WTC11 (cell line): ENCODE measurements around the gene TAC4. TPM values are rescaled to one million over a fixed set of nuclear protein-coding genes. Genes with fewer than 3 reads are reported as not detected.

Source experiments
- ATAC-seq: fragments of 200-7000 bp; cut with Tn5 transposase; 2 replicates; pipeline ENCODE4 v1.10.0; 2021; ENCODE audit warnings: mild to moderate bottlenecking, moderate library complexity
- CTCF ChIA-PET: fragments of 300-600 bp; sonication (Branson Sonifier 250); formaldehyde crosslinking; loops from one replicate; lab custom pipeline; 2021; ENCODE audit warnings: antibody characterized with exemption; lab: Charles Lee
- POLR2A ChIA-PET: fragments of 350-600 bp; sonication (Branson Sonifier 250); formaldehyde crosslinking; loops from one replicate; lab custom pipeline; 2021; ENCODE audit warnings: antibody characterized with exemption; lab: Charles Lee
- DNase-seq: peaks from one replicate; pipeline ENCODE4 v3.0.0; 2021; ENCODE audit warnings: low spot score
- H3K27ac Mint-ChIP-seq: 2 replicates; pipeline ENCODE4 v1.8.0; 2021; ENCODE audit warnings: mixed read lengths
- H3K27me3 Mint-ChIP-seq: 2 replicates; pipeline ENCODE4 v1.8.0; 2021; ENCODE audit warnings: low read depth, mild to moderate bottlenecking, moderate library complexity, mixed read lengths
- H3K36me3 Mint-ChIP-seq: 2 replicates; pipeline ENCODE4 v1.8.0; 2021; ENCODE audit warnings: mixed read lengths
- H3K4me1 Mint-ChIP-seq: 2 replicates; pipeline ENCODE4 v1.8.0; 2022; ENCODE audit warnings: mixed read lengths
- H3K4me3 Mint-ChIP-seq: 2 replicates; pipeline ENCODE4 v1.8.0; 2021; ENCODE audit warnings: mild to moderate bottlenecking, moderate library complexity, mixed read lengths
- H3K9me3 Mint-ChIP-seq: 2 replicates; pipeline ENCODE4 v1.8.0; 2021; ENCODE audit warnings: mixed read lengths
- CREB1 ChIP-seq: sonication (generic); formaldehyde crosslinking; IDR thresholded peaks from 2 replicates; pipeline ENCODE4 v1.8.0; 2023; ENCODE audit warnings: mild to moderate bottlenecking, missing genetic modification reagents
- CREM ChIP-seq: sonication (generic); formaldehyde crosslinking; IDR thresholded peaks from 2 replicates; pipeline ENCODE4 v1.8.1; 2022; ENCODE audit warnings: mild to moderate bottlenecking, missing genetic modification reagents, moderate library complexity
- EMX1 ChIP-seq: fragments of 250-450 bp; sonication (Bioruptor Pico); IDR thresholded peaks from 2 replicates; pipeline ENCODE4 v1.8.0; 2021; ENCODE audit warnings: mild to moderate bottlenecking
- FOXP1 ChIP-seq: sonication (generic); formaldehyde crosslinking; IDR thresholded peaks from 2 replicates; pipeline ENCODE4 v1.8.0; 2022; ENCODE audit warnings: missing genetic modification reagents, mild to moderate bottlenecking, moderate library complexity, borderline replicate concordance
- GTF2I ChIP-seq: fragments of 250-450 bp; sonication (Bioruptor Pico); conservative IDR thresholded peaks from 2 replicates; pipeline ENCODE4 v1.4.0; 2021; ENCODE audit warnings: mild to moderate bottlenecking
- HMGA2 ChIP-seq: fragments of 250-450 bp; sonication (Bioruptor Pico); IDR thresholded peaks from 2 replicates; pipeline ENCODE4 v1.4.0; 2021; ENCODE audit warnings: mild to moderate bottlenecking, moderate library complexity
- JUN ChIP-seq: sonication (generic); formaldehyde crosslinking; IDR thresholded peaks from 2 replicates; pipeline ENCODE4 v1.8.0; 2023; ENCODE audit warnings: mild to moderate bottlenecking, missing genetic modification reagents
- MXD4 ChIP-seq: fragments of 250-450 bp; sonication (Bioruptor Pico); IDR thresholded peaks from 2 replicates; pipeline ENCODE4 v1.8.0; 2021; ENCODE audit warnings: mild to moderate bottlenecking, moderate library complexity, borderline replicate concordance
- NFYB ChIP-seq: sonication (generic); formaldehyde crosslinking; conservative IDR thresholded peaks from 2 replicates; pipeline ENCODE4 v1.8.0; 2022; ENCODE audit warnings: low read depth, missing genetic modification reagents
- OVOL2 ChIP-seq: fragments of 250-450 bp; sonication (Bioruptor Pico); IDR thresholded peaks from 2 replicates; pipeline ENCODE4 v1.9.0; 2021; ENCODE audit warnings: mild to moderate bottlenecking, borderline replicate concordance
- RORB ChIP-seq: fragments of 250-450 bp; sonication (Bioruptor Pico); IDR thresholded peaks from 2 replicates; pipeline ENCODE4 v1.9.0; 2021; ENCODE audit warnings: mild to moderate bottlenecking
- SP1 ChIP-seq: sonication (generic); formaldehyde crosslinking; conservative IDR thresholded peaks from 2 replicates; pipeline ENCODE4 v1.8.1; 2022; ENCODE audit warnings: missing genetic modification reagents
- TEAD1 ChIP-seq: sonication (generic); formaldehyde crosslinking; IDR thresholded peaks from 2 replicates; pipeline ENCODE4 v1.8.0; 2022; ENCODE audit warnings: mild to moderate bottlenecking, missing genetic modification reagents
- TEAD4 ChIP-seq: sonication (generic); formaldehyde crosslinking; IDR thresholded peaks from 2 replicates; pipeline ENCODE4 v1.8.0; 2022; ENCODE audit warnings: mild to moderate bottlenecking, missing genetic modification reagents
- ZNF219 ChIP-seq: sonication (generic); formaldehyde crosslinking; IDR thresholded peaks from 2 replicates; pipeline ENCODE4 v1.8.0; 2023; ENCODE audit warnings: missing genetic modification reagents, mild to moderate bottlenecking, borderline replicate concordance
- ZNF396 ChIP-seq: fragments of 250-450 bp; sonication (Bioruptor Pico); IDR thresholded peaks from 2 replicates; pipeline ENCODE4 v1.8.0; 2021; ENCODE audit warnings: mild to moderate bottlenecking, moderate library complexity, borderline replicate concordance
- total RNA-seq: library from RNA; stranded (reverse); gene quantifications from 3 replicates; pipeline ENCODE4 v1.2.3, GENCODE V29; 2021
- TF ChIP-seq, protein P1 (sequence below): sonication (generic); formaldehyde crosslinking; IDR thresholded peaks from 2 replicates; pipeline ENCODE4 v1.8.1; 2022; ENCODE audit warnings: low read depth, mild to moderate bottlenecking, moderate library complexity, missing genetic modification reagents, borderline replicate concordance
- TF ChIP-seq, protein P2 (sequence below): sonication (generic); formaldehyde crosslinking; IDR thresholded peaks from 2 replicates; pipeline ENCODE4 v1.8.0; 2023; ENCODE audit warnings: missing genetic modification reagents
- TF ChIP-seq, protein P3 (sequence below): fragments of 250-450 bp; sonication (Bioruptor Pico); IDR thresholded peaks from 2 replicates; pipeline ENCODE4 v1.8.0; 2021; ENCODE audit warnings: mild to moderate bottlenecking
- TF ChIP-seq, protein P4 (sequence below): fragments of 250-450 bp; sonication (Bioruptor Pico); conservative IDR thresholded peaks from 2 replicates; pipeline ENCODE4 v1.9.0; 2021; ENCODE audit warnings: mild to moderate bottlenecking
- TF ChIP-seq, protein P5 (sequence below): sonication (generic); formaldehyde crosslinking; IDR thresholded peaks from 2 replicates; pipeline ENCODE4 v1.8.0; 2022; ENCODE audit warnings: mild to moderate bottlenecking, missing genetic modification reagents
- TF ChIP-seq, protein P6 (sequence below): sonication (generic); formaldehyde crosslinking; conservative IDR thresholded peaks from 2 replicates; pipeline ENCODE4 v1.8.1; 2023; ENCODE audit warnings: mild to moderate bottlenecking, low read depth, missing genetic modification reagents, moderate library complexity
- TF ChIP-seq, protein P7 (sequence below): sonication (generic); formaldehyde crosslinking; IDR thresholded peaks from 2 replicates; pipeline ENCODE4 v1.8.0; 2022; ENCODE audit warnings: mild to moderate bottlenecking, missing genetic modification reagents
- TF ChIP-seq, protein P8 (sequence below): fragments of 250-450 bp; sonication (Bioruptor Pico); IDR thresholded peaks from 2 replicates; pipeline ENCODE4 v1.9.0; 2021; ENCODE audit warnings: moderate library complexity, mild to moderate bottlenecking, inconsistent platforms, borderline replicate concordance

Gene TAC4
- total RNA-seq, 1 experiment from 2014 or later, result not detected

DNA sequence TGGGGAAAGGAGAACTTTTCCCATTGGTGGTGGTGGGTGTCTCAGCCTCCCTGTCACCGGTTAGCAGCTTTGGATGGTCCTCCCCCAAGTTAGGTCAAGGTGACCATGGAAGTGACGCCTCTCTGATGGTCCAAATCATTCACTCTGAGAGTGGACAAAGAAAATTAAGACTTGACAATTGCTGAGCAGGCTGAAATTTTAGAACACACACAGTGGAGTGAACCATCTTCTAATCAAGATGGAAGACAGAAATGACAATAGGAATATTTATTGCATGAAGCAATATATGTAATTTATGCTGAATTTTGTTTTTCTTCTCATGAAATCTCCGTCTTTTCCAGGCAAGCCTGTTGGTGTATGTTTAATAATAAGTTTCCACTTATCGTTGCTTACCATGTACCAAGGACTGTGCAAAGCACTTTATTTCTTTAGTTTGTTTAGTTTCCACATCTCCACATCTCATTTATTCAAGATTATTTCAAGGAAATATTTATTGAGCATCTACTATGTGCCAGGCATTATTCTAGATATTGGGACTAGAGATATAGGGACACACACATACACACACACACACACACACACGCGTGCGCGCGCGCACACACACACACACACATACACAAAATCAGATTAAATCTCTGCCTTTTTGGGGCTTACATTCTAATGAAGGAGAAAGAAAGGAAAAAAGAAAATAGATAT lies 44.0 kb upstream of the TAC4 start:
- ATAC-seq, result no peak
- Mint-ChIP-seq H3K36me3 (no peaks in the 10 kb centered on the region), H3K4me3 (no peak overlapping the region), H3K27ac (no peak overlapping the region), H3K27me3 (peaks cover 59% of the 10 kb centered on the region), H3K4me1 (peaks cover 19% of the 10 kb centered on the region), H3K9me3 (no peaks in the 10 kb centered on the region)
- ChIA-PET CTCF (interaction anchor here (2.4 kb wide), 1 partner anchor 105 kb away, joined by 16 read pairs; no protein-coding TSS in a partner anchor), POLR2A (no interaction called here)
- TF ChIP-seq, protein P1, sequence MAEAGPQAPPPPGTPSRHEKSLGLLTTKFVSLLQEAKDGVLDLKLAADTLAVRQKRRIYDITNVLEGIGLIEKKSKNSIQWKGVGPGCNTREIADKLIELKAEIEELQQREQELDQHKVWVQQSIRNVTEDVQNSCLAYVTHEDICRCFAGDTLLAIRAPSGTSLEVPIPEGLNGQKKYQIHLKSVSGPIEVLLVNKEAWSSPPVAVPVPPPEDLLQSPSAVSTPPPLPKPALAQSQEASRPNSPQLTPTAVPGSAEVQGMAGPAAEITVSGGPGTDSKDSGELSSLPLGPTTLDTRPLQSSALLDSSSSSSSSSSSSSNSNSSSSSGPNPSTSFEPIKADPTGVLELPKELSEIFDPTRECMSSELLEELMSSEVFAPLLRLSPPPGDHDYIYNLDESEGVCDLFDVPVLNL, result no peak
- TF ChIP-seq HMGA2 (CRISPR knock-in tag) (no peak), CREB1 (CRISPR knock-in tag) (no peak), MXD4 (no peak), RORB (CRISPR knock-in tag) (no peak), TEAD1 (no peak), ZNF396 (CRISPR knock-in tag) (no peak), FOXP1 (CRISPR knock-in tag) (no peak), CREM (CRISPR knock-in tag) (no peak), JUN (CRISPR knock-in tag) (no peak), OVOL2 (CRISPR knock-in tag) (no peak), EMX1 (CRISPR knock-in tag) (no peak), SP1 (CRISPR knock-in tag) (no peak), TEAD4 (CRISPR knock-in tag) (no peak), NFYB (CRISPR knock-in tag) (no peak)
- TF ChIP-seq, protein P2, sequence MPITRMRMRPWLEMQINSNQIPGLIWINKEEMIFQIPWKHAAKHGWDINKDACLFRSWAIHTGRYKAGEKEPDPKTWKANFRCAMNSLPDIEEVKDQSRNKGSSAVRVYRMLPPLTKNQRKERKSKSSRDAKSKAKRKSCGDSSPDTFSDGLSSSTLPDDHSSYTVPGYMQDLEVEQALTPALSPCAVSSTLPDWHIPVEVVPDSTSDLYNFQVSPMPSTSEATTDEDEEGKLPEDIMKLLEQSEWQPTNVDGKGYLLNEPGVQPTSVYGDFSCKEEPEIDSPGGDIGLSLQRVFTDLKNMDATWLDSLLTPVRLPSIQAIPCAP (CRISPR knock-in tag), result no peak
- TF ChIP-seq, protein P3, sequence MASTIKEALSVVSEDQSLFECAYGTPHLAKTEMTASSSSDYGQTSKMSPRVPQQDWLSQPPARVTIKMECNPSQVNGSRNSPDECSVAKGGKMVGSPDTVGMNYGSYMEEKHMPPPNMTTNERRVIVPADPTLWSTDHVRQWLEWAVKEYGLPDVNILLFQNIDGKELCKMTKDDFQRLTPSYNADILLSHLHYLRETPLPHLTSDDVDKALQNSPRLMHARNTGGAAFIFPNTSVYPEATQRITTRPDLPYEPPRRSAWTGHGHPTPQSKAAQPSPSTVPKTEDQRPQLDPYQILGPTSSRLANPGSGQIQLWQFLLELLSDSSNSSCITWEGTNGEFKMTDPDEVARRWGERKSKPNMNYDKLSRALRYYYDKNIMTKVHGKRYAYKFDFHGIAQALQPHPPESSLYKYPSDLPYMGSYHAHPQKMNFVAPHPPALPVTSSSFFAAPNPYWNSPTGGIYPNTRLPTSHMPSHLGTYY (CRISPR knock-in tag), result no peak
- TF ChIP-seq, protein P4, sequence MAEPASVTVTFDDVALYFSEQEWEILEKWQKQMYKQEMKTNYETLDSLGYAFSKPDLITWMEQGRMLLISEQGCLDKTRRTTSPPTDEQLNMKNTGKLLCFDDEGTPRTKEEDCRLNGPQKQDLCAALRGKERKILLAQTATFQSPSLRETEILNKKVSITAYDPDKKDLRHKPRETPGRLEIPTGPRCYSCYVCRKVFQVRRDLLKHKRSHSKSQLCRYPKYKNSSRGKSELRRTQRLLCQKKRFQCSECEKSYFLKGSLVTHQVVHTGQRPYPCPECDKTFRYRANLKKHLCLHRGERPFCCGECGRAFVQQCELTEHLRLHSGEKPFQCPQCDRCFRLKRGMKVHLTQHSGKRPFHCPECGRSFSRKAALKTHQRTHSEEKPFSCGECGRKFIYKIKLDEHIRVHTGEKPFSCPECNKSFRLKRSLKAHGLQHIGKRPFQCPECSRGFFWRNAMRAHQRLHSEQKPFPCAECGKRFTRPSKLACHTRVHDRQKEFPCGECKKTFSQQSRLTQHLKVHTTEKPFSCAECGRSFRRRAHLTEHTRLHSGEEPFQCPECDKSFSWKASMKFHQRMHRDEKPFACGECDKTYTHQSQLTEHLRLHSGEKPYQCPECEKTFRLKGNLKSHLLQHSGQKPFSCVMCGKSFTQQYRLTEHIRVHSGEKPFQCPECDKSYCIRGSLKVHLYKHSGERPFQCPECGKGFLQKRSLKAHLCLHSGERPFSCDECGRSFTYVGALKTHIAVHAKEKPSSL, result no peak
- TF ChIP-seq, protein P5, sequence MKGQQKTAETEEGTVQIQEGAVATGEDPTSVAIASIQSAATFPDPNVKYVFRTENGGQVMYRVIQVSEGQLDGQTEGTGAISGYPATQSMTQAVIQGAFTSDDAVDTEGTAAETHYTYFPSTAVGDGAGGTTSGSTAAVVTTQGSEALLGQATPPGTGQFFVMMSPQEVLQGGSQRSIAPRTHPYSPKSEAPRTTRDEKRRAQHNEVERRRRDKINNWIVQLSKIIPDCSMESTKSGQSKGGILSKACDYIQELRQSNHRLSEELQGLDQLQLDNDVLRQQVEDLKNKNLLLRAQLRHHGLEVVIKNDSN (CRISPR knock-in tag), result no peak
- DNase-seq, result no peak

DNA sequence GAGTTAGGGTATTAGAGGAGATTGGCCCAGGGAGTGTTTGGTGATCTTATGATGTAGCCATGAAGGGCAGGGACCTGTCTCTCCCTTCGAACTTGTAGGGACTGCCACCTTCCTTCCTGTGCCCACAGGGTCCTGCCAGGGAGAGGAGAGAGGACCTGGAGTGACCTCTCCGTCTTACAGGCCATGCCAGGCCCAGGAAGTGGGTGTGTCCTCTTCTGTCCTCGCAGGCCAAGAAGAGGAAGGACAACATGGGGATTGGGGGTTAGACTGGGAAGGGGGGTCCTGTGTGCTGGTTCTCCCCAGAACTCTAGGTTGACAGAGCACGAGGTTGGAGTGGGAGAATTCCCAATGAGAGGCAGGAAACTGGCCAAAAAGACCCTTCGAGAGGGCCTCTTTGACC lies 43.4 kb upstream of the TAC4 start:
- peak overlapping the region; percentile 60 for H3K4me3 Mint-ChIP-seq
- H3K36me3 Mint-ChIP-seq, result no peaks in the 10 kb centered on the region
- ATAC-seq (no peak), DNase-seq (no peak)
- no peak overlapping the region for H3K27ac Mint-ChIP-seq
- POLR2A ChIA-PET, result no interaction called here
- H3K9me3 Mint-ChIP-seq, result no peaks in the 10 kb centered on the region
- H3K27me3 Mint-ChIP-seq, result peaks cover 59% of the 10 kb centered on the region
- CTCF ChIA-PET, result interaction anchor here (1.0 to 2.5 kb wide), 7 partner anchors 8 to 107 kb away, joined by 3 to 18 read pairs (median 6); no protein-coding TSS in a partner anchor
- H3K4me1 Mint-ChIP-seq, result peaks cover 23% of the 10 kb centered on the region
- TF ChIP-seq, protein P6, sequence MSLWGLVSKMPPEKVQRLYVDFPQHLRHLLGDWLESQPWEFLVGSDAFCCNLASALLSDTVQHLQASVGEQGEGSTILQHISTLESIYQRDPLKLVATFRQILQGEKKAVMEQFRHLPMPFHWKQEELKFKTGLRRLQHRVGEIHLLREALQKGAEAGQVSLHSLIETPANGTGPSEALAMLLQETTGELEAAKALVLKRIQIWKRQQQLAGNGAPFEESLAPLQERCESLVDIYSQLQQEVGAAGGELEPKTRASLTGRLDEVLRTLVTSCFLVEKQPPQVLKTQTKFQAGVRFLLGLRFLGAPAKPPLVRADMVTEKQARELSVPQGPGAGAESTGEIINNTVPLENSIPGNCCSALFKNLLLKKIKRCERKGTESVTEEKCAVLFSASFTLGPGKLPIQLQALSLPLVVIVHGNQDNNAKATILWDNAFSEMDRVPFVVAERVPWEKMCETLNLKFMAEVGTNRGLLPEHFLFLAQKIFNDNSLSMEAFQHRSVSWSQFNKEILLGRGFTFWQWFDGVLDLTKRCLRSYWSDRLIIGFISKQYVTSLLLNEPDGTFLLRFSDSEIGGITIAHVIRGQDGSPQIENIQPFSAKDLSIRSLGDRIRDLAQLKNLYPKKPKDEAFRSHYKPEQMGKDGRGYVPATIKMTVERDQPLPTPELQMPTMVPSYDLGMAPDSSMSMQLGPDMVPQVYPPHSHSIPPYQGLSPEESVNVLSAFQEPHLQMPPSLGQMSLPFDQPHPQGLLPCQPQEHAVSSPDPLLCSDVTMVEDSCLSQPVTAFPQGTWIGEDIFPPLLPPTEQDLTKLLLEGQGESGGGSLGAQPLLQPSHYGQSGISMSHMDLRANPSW (CRISPR knock-in tag), result no peak
- TF ChIP-seq, protein P7, sequence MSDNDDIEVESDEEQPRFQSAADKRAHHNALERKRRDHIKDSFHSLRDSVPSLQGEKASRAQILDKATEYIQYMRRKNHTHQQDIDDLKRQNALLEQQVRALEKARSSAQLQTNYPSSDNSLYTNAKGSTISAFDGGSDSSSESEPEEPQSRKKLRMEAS (CRISPR knock-in tag), result no peak
- TF ChIP-seq ZNF219 (no peak), GTF2I (CRISPR knock-in tag) (no peak), FOXP1 (CRISPR knock-in tag) (no peak)
- TF ChIP-seq, protein P8, sequence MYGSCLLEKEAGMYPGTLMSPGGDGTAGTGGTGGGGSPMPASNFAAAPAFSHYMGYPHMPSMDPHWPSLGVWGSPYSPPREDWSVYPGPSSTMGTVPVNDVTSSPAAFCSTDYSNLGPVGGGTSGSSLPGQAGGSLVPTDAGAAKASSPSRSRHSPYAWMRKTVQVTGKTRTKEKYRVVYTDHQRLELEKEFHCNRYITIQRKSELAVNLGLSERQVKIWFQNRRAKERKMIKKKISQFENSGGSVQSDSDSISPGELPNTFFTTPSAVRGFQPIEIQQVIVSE (CRISPR knock-in tag), result no peak
- TF ChIP-seq, protein P3 (CRISPR knock-in tag), result no peak
